ENCODE measurements around the gene CPA2. TPM values are rescaled to one million over a fixed set of nuclear protein-coding genes. Genes with fewer than 3 reads are reported as not detected.
"Not testable (repeated sequence)": the region's sequence is repeated elsewhere in the genome, so short reads cannot be mapped to it uniquely, and the experiment has no call there.

Gene CPA2
- total and polyA plus RNA-seq, 9 donors, result 0.39 to 4.5 (median 0.54) TPM

DNA sequence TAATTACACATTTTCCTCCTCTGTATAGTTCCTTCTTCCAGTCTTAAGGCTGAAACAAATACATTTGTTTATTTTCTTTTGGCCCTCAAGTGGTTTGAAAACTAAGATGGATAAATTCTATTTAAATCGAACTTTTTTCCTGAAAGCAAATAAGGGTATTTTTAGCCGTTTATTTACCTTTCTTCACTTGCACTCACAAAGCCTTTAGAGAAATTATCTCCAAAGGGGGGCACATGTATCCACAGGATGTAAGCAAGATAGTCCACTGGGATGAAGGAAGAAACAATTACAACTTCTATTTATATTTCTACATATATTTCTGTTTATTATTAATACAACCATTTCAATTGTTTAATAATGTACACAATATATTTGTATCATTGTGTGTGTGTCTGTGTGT, 36.5 kb downstream of the CPA2 start:
- Histone ChIP-seq H3K9me3 (replicated peaks; ENCODE audit: control insufficient read depth, low read depth, low read length) (no peaks in the 10 kb centered on the region), H3K27ac (ENCODE audit: low read length) (no peak overlapping the region), H3K4me3 (ENCODE audit: low read length) (no peak overlapping the region), H3K4me1 (ENCODE audit: control insufficient read depth, insufficient read depth, low read length) (peaks cover 27% of the 10 kb centered on the region), H3K36me3 (ENCODE audit: control insufficient read depth, insufficient read depth, low read length) (no peaks in the 10 kb centered on the region), H3K27me3 (ENCODE audit: control insufficient read depth, insufficient read depth, low read length) (no peaks in the 10 kb centered on the region)
- no peak for DNase-seq
- WGBS (ENCODE audit: insufficient coverage), result no CpG with 5 or more reads among the region's 2 CpGs

DNA sequence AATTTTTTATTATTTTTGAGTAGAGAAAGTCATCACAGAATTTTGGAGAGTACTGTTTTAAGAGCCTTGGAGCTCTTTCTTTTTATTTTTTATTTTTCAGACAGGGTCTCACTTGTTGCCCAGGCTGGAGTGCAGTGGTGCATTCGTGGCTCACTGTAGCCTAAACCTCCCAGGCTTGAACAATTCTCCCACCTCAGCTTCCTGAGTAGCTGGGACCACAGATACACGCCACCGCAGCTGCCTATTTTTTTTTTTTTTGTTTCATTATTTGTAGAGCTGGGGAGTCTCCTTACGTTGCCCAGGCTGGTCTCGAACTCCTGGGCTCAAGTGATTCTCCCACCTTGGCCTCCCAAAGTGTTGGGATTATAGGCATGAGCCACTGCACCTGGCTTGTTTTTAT, 36.9 kb downstream of the CPA2 start:
- Histone ChIP-seq H3K9me3 (replicated peaks; ENCODE audit: control insufficient read depth, low read depth, low read length) (no peaks in the 10 kb centered on the region), H3K4me1 (ENCODE audit: control insufficient read depth, insufficient read depth, low read length) (peaks cover 27% of the 10 kb centered on the region), H3K27me3 (ENCODE audit: control insufficient read depth, insufficient read depth, low read length) (no peaks in the 10 kb centered on the region), H3K4me3 (ENCODE audit: low read length) (no peak overlapping the region), H3K36me3 (ENCODE audit: control insufficient read depth, insufficient read depth, low read length) (no peaks in the 10 kb centered on the region), H3K27ac (ENCODE audit: low read length) (no peak overlapping the region)
- no peak for DNase-seq
- WGBS (ENCODE audit: insufficient coverage), result no CpG with 5 or more reads among the region's 5 CpGs

DNA sequence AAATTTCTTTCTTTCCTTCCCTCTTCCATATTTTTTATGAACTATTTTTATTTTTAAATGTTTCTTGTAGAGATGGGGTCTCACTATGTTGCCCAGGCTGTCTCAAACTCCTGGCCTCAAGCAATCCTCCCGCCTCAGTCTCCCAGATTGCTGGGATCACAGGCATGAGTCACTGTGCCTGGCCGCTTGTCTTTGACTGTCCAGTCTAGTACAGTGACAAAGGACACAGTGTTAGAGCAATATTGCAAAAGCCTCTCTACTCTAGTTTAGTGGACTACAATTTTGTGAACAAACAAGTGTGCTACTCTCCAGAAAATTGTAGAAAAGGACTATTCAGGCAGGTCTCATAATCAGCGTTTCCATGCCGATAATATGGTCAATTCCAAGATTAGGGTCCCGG, 37.3 kb downstream of the CPA2 start:
- no peaks in the 10 kb centered on the region for H3K27me3 ChIP-seq (ENCODE audit: control insufficient read depth, insufficient read depth, low read length)
- no peak overlapping the region for H3K4me3 ChIP-seq (ENCODE audit: low read length)
- no peak for DNase-seq
- 94% methylated on average over 4 of the region's 5 CpGs for WGBS (ENCODE audit: insufficient coverage)
- no peak overlapping the region for H3K27ac ChIP-seq (ENCODE audit: low read length)
- no peaks in the 10 kb centered on the region for H3K9me3 ChIP-seq (replicated peaks; ENCODE audit: control insufficient read depth, low read depth, low read length)
- H3K36me3 ChIP-seq (ENCODE audit: control insufficient read depth, insufficient read depth, low read length), result no peaks in the 10 kb centered on the region
- H3K4me1 ChIP-seq (ENCODE audit: control insufficient read depth, insufficient read depth, low read length), result peaks cover 25% of the 10 kb centered on the region

DNA sequence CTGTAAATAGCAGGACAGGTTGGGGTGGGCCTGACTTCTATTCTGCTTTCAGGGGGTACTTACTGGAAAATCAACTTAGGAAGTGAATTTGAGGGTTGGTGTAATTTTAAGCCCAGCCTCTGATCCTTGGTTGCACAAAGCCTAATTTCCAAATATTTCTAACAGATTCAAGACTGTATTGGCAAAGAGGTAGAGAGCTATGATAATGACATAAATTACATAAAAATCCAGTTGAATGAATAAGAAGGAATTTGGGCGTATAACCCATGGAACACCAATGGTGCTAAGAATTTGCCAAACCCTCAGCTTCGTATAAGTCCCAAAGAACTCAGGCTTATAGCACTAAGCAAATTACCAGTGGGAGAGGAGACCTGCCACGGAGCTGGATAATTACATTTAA, 38.2 kb downstream of the CPA2 start:
- no peak overlapping the region for H3K4me3 ChIP-seq (ENCODE audit: low read length)
- no CpG with 5 or more reads among the region's 3 CpGs for WGBS (ENCODE audit: insufficient coverage)
- no peaks in the 10 kb centered on the region for H3K27me3 ChIP-seq (ENCODE audit: control insufficient read depth, insufficient read depth, low read length)
- DNase-seq, result no peak
- no peaks in the 10 kb centered on the region for H3K36me3 ChIP-seq (ENCODE audit: control insufficient read depth, insufficient read depth, low read length)
- H3K27ac ChIP-seq (ENCODE audit: low read length), result peak overlapping the region; percentile 36
- H3K9me3 ChIP-seq (replicated peaks; ENCODE audit: control insufficient read depth, low read depth, low read length), result no peaks in the 10 kb centered on the region
- peaks cover 19% of the 10 kb centered on the region for H3K4me1 ChIP-seq (ENCODE audit: control insufficient read depth, insufficient read depth, low read length)

DNA sequence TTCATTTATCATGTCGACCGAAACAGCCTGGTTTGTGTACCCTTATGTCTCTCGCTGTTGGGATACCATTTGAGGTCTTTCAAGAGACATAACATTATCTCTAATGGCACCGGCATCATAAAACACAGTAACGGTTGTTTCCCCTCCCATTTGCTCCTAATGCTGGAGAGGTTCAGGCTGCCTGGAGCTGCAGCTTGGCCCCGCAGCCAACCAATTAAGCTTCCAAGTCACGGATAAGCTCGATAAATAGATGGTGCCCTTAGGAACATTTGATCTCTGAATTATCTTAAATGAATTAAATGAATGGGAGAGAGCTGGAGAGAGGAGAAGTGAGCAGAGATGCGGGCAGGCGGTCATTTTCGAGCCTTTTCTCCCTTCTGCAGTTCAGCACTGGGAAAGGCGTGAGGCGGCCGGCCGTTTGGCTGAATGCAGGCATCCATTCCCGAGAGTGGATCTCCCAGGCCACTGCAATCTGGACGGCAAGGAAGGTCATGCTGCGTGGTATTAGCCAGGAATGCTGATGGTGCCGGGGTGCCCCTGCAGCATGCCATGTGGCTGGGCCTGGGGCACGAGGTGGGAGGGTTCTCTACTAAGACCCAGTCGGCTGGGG, 38.9 kb downstream of the CPA2 start:
- DNase-seq, result no peak
- 58% methylated on average over 11 of the region's 21 CpGs for WGBS (ENCODE audit: insufficient coverage)
- H3K27me3 ChIP-seq (ENCODE audit: control insufficient read depth, insufficient read depth, low read length), result no peaks in the 10 kb centered on the region
- H3K4me1 ChIP-seq (ENCODE audit: control insufficient read depth, insufficient read depth, low read length), result peaks cover 19% of the 10 kb centered on the region
- H3K9me3 ChIP-seq (replicated peaks; ENCODE audit: control insufficient read depth, low read depth, low read length), result no peaks in the 10 kb centered on the region
- no peak overlapping the region for H3K4me3 ChIP-seq (ENCODE audit: low read length)
- no peaks in the 10 kb centered on the region for H3K36me3 ChIP-seq (ENCODE audit: control insufficient read depth, insufficient read depth, low read length)
- peak overlapping the region; percentile 36 for H3K27ac ChIP-seq (ENCODE audit: low read length)

DNA sequence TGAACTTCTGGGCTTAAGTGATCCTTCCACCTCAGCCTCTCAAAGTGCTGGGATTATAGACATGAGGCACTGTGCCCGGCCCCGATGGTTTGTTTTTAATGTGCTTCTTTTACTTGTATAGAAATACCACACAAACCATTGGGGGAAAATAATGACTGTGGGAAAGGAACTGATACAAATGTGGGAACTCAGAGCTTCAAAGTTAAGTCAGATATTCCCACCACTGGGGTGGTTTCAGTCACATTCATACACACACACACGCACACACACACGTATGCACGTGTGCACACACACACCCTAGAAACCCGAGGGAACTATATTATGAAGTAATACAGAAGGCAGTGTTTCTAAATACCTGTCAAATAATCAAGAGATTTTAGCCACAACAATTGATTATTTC, 43.3 kb downstream of the CPA2 start:
- Histone ChIP-seq H3K27me3 (ENCODE audit: control insufficient read depth, insufficient read depth, low read length) (no peaks in the 10 kb centered on the region), H3K4me3 (ENCODE audit: low read length) (no peak overlapping the region), H3K36me3 (ENCODE audit: control insufficient read depth, insufficient read depth, low read length) (no peaks in the 10 kb centered on the region), H3K9me3 (replicated peaks; ENCODE audit: control insufficient read depth, low read depth, low read length) (no peaks in the 10 kb centered on the region), H3K27ac (ENCODE audit: low read length) (no peak overlapping the region), H3K4me1 (ENCODE audit: control insufficient read depth, insufficient read depth, low read length) (peaks cover 11% of the 10 kb centered on the region)
- no peak for DNase-seq
- no CpG with 5 or more reads among the region's 6 CpGs for WGBS (ENCODE audit: insufficient coverage)

DNA sequence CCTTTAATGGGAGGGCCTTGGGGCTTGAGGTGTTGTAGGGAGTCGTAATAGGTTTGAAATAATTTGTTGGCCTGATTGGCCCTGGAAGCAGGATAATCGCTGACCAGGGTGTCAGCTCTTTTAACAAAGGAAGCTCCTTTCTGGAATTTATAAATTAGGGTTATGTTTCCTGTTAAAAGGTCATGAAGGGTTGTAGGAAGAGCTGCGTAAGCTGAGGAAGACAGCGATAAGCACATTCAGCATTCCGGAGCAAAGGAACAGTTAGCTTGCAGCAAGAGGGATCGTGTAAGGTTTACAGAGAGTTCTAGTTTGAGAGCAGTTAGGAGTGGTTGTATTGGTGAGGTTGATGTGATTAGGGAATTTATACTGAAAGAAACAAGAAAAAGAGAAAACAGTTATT, 47.6 kb downstream of the CPA2 start:
- no peak overlapping the region for H3K27ac ChIP-seq (ENCODE audit: low read length)
- WGBS (ENCODE audit: insufficient coverage), result 64% methylated on average over 6 of the region's 6 CpGs

DNA sequence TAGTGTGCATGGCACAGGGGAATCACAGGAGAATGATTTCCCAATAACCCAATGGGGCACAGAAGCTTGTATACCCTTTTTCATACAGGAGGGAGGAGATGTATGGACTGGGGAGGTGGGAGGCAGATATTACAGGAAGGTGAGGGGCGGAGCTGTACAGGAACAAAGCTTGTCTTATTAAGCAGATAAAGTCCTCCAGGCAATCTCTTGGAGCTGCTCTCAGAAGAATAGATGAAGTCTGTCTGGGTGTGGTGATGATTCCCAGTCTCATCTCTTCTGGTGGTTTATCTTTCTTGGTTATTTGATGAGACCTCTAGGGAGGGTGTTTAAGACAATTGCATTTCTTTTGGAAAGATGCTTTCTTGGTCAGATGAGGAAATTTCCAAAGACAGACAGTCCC, 52.9 kb downstream of the CPA2 start:
- no peaks in the 10 kb centered on the region for H3K36me3 ChIP-seq (ENCODE audit: control insufficient read depth, insufficient read depth, low read length)
- H3K27me3 ChIP-seq (ENCODE audit: control insufficient read depth, insufficient read depth, low read length), result no peaks in the 10 kb centered on the region
- DNase-seq, result no peak
- no peaks in the 10 kb centered on the region for H3K9me3 ChIP-seq (replicated peaks; ENCODE audit: control insufficient read depth, low read depth, low read length)
- peaks cover 8% of the 10 kb centered on the region for H3K4me1 ChIP-seq (ENCODE audit: control insufficient read depth, insufficient read depth, low read length)
- WGBS (ENCODE audit: insufficient coverage), result 100% methylated on average over 1 of the region's 1 CpG
- no peak overlapping the region for H3K27ac ChIP-seq (ENCODE audit: low read length)
- no peak overlapping the region for H3K4me3 ChIP-seq (ENCODE audit: low read length)

More for the DNA sequence above, 47.6 kb downstream of the CPA2 start:
- Histone ChIP-seq H3K27me3 (ENCODE audit: control insufficient read depth, insufficient read depth, low read length) (no peaks in the 10 kb centered on the region), H3K4me3 (ENCODE audit: low read length) (no peak overlapping the region), H3K36me3 (ENCODE audit: control insufficient read depth, insufficient read depth, low read length) (no peaks in the 10 kb centered on the region), H3K9me3 (replicated peaks; ENCODE audit: control insufficient read depth, low read depth, low read length) (no peaks in the 10 kb centered on the region), H3K4me1 (ENCODE audit: control insufficient read depth, insufficient read depth, low read length) (peaks cover 6% of the 10 kb centered on the region)
- no peak for DNase-seq

DNA sequence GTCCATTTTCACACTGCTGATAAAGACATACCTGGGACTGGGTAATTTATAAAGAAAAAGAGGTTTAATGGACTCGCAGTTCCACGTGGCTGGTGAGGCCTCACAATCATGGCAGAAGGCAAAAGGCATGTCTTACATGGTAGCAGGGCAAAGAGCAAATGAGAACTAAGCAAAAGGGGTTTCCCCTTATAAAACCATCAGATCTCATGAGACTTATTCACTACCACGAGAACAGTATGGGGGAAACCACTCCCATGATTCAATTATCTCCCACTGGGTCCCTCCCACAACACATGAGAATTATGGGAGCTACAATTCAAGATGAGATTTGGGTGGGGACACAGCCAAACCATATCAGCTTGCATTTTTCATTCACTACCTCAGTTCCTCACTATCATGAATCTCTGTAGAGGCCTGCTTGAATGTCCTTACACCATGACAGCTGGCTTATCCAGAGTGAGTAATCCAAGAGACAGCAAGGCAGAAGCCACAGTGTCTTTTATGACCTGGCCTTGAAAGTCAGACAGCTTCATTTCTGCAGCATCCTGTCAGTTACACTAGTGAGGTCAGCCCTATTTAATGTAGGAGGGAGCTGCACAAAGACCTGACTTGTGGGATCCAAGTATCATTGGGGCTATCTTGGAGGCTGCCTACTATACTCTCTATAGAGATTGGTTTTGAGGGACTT, 55.0 kb downstream of the CPA2 start:
- DNase-seq; H3K4me3 ChIP-seq (ENCODE audit: low read length); H3K27ac ChIP-seq (ENCODE audit: low read length); H3K27me3 ChIP-seq (ENCODE audit: control insufficient read depth, insufficient read depth, low read length); H3K4me1 ChIP-seq (ENCODE audit: control insufficient read depth, insufficient read depth, low read length); H3K36me3 ChIP-seq (ENCODE audit: control insufficient read depth, insufficient read depth, low read length); H3K9me3 ChIP-seq (replicated peaks; ENCODE audit: control insufficient read depth, low read depth, low read length): not testable (repeated sequence)
- no CpG with 5 or more reads among the region's 3 CpGs for WGBS (ENCODE audit: insufficient coverage)

DNA sequence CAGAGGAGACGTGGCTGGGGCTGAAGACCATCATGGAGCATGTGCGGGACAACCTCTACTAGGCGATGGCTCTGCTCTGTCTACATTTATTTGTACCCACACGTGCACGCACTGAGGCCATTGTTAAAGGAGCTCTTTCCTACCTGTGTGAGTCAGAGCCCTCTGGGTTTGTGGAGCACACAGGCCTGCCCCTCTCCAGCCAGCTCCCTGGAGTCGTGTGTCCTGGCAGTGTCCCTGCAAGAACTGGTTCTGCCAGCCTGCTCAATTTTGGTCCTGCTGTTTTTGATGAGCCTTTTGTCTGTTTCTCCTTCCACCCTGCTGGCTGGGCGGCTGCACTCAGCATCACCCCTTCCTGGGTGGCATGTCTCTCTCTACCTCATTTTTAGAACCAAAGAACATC, 56.0 kb downstream of the CPA2 start:
- Histone ChIP-seq H3K27ac (ENCODE audit: low read length) (no peak overlapping the region), H3K4me1 (ENCODE audit: control insufficient read depth, insufficient read depth, low read length) (peaks cover 8% of the 10 kb centered on the region), H3K9me3 (replicated peaks; ENCODE audit: control insufficient read depth, low read depth, low read length) (no peaks in the 10 kb centered on the region), H3K4me3 (ENCODE audit: low read length) (no peak overlapping the region), H3K27me3 (ENCODE audit: control insufficient read depth, insufficient read depth, low read length) (no peaks in the 10 kb centered on the region), H3K36me3 (ENCODE audit: control insufficient read depth, insufficient read depth, low read length) (no peaks in the 10 kb centered on the region)
- WGBS (ENCODE audit: insufficient coverage), result 87% methylated on average over 7 of the region's 7 CpGs
- no peak for DNase-seq

Data from muscle of leg (tissue), 11 donors.